Activated CD4-positive, CD25-positive, alpha-beta regulatory T cell treated with anti-CD3 and anti-CD28 coated beads, Interleukin-2, amount 50 U/mL, for 72 hours (primary cell): ENCODE results near the gene TBXA2R.
"Not testable (repeated sequence)": the region's sequence is repeated elsewhere in the genome, so short reads cannot be mapped to it uniquely, and the experiment has no call there.

Experiments
- DNase-seq: peaks from one replicate; pipeline ENCODE4 v3.0.0; 2021

TBXA2R gene

DNA sequence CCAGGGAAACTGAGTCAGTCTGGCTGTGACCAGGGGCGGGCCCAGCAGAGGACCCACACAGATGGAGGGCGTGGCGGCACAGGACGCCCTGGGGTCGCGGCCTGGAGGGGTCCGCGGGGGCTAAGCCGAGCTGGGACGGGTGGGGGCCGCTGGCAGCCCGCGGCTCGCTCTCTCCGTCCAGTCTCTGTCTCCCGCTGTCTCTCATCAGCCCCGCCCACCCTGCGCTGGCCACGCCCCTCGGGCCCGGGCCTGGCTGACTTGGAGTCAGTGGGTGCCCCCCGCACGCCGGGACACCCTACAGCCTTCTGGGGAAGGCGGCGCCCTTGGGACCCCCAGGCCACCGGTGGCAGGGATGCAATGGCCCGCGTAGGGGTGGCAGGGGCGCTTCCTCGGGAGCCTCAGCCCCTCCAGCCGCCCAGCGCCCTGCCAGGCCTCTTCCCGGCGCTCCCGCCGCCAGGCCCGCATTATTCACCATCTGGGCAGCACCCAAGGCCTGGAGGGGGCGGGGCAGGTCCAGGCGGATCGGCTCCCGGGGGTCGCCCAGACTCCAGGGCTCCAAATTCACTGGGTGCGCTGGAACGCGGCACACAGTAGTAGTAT, at the start of gene TBXA2R:
TBXA2R (minus strand) TSS at position 186 of the 600 bp plus-strand sequence. CDS start 6,241 bp downstream, outside the sequence.
- DNase-seq: peak; percentile 64

DNA sequence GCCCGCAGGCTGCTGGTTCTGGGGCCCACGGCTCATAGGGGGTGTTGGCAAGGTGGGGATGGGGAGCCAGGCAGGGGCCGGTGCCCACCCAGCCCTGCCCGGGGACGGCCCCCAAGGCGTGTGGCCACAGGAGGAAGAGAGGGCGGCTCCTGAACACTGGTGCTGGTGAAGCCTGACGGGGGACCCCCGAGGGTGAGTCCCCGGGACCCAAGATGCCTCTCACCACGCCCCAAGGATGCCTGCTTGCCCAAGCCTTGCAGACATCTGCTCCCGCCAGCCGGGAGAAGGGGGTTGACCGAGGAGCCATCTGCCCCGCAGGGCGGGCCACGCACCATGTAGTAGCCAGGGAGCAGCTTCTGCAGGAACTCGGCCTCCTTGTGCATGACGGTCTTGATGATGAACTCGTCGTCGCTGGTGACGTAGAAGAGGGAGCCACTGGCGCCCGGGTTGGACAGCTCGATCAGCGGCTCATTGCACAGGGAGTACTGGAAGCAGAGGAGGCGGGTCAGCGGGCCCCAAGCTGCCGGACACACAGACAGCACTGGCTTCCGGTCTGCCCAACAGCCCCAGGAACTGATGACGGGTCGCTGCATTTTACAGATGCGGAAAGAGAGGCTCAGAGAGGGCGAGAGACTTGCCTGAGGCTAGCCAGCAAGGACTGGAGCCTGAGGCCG, 49.5 kb upstream of the TBXA2R start:
- no peak for DNase-seq

DNA sequence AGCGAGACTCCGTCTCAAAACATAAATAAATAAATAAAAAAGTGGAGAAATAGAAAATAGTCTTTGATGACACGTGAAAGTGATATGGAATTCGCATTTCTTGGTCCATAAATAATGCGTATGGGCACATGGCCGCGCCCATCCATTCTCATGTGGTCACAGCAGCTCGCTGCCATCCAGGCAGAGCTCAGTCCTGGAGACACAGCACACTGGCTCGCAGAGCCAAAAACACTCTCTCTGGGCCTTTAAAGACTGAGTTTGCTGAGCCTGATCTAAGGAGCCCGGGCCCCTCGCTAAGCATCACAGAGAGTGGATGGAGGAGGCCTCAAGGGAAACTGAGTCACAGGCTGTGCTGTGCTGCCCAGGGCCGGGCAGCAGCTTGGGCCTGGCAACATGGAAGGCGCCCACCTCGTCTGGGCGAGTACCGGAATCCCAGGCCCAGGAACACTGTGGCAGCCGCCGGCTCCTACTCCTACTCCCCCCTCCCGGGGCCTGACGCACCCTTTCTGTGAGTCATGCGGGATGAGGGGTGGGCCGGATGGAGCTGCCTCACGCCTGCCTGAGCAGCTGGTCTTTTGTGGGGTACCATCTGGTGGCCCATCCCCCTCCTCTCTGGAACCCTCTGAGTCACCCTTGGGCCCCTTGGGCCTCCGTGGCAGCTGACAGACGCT, 48.9 kb upstream of the TBXA2R start:
- DNase-seq: no peak

DNA sequence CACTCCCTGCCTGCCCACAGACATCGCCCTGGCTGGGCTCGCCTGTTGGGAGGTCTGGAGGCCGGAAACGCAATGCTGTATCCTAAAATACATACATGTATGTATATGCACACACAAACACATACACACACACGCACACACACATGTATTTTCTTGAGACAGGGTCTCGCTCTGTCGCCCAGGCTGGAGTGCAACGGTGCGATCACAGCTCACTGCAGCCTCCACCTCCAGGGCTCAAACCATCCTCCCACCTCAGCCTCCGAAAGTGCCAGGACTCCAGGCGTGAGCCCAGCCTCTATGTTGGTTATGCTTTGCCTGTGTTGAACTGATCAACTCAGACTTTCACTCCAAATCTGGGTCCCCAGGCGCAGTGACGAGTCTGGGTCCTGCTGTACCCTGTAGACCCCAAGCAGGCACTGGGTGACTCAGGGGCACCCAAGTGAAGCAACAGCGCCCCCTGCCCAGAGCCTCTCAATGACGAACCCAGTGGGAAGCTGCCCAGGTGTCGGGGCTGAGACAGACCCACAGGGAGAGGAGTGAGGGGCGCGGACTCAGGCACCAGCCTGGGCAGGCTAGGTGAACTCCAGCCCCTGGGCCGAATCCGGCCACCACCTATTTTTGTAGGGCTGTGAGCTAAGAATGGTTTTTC, 47.3 kb upstream of the TBXA2R start:
- DNase-seq: no peak

DNA sequence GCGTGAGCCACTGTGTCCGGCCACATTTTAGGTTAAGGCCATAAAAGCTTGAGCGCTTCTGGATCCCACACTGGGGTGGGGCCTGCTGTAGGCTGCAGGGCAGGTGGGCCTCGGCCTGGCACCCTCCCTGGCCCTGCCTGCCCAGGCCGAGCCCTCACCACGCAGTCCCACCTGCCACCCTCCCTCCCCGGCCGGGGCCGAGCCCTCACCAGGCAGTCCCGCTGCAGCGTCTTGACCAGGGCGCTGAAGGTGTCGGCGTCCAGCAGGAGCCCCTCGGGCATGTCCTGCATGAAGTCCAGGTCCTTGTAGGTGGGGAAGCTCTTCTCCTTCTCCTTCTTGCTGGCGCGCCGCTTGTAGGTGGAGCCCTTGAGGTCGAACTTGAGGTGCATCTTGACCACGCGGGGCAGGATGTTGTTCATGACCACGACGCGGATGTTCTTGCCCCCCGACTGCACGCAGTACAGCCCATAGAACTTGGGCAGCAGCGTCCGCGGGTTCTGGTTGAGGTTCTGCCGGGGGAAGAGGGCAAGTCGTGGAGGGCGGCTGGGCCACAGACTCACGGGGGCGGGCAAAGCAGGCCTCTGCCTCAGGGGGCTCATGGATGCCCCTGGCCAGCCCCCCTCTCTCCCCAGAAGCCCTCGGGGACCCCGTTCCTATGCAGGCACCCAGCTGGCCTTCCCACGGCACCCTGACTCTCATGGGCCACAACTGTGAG, 46.6 kb upstream of the TBXA2R start:
- DNase-seq: no peak

DNA sequence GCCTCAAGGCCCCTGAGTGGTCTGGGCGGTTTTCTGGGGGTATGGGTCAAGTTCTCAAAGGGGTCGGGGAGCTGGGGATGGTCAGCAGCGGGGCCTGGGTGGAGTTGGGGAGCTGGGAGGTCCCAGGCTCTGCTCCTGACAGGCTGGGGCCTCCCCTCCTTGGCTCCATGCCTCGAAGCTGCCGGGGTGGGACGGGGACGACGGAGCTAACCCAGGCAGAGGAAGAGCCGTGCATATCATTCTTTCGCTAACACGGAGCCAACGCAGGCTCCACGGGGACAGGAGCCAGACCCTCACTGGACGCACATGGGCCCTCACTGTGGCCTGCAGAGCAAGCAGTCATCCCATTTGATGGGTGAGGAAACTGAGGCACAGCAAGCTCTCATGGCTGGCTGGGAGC, 45.7 kb upstream of the TBXA2R start:
- DNase-seq: no peak

DNA sequence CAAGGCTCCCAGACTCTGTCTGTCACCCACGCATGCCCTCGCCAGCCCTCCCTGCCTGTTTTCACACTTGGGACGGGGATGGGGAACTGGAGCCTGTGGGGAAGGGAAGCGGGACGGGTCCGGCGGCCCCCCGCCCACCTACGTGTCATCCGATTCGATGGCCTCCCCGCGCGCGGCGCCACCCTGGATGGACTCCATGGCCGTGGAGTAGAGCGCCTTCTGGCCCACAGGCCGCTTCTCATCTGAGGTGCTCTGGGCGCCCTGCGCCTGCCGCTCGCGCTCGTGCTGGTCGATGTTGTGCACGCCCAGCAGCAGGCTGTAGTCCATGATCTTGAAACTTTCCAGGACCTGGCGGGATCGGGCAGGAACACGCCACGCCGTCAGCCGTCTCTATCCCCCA, 45.0 kb upstream of the TBXA2R start:
- DNase-seq: no peak

DNA sequence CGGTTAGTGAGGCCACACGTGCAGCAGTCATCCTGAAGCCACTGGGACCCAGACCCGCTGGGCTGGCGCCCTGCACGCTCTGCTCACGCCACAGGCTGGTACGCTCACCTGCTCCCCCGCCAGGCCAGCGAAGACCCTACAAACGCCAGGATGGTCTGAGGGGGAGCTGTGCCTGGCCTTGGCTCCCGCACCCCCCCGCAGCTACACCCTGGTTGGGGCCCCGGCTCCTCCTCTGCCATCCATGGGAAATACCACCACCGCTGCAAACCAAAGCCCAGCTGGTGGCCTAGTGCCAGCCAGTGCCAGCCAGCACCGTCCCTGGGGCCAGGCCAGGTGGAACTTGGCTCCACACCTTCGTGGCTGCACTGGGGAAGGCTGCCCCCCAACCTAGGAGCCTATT, 43.2 kb upstream of the TBXA2R start:
- DNase-seq: no peak

DNA sequence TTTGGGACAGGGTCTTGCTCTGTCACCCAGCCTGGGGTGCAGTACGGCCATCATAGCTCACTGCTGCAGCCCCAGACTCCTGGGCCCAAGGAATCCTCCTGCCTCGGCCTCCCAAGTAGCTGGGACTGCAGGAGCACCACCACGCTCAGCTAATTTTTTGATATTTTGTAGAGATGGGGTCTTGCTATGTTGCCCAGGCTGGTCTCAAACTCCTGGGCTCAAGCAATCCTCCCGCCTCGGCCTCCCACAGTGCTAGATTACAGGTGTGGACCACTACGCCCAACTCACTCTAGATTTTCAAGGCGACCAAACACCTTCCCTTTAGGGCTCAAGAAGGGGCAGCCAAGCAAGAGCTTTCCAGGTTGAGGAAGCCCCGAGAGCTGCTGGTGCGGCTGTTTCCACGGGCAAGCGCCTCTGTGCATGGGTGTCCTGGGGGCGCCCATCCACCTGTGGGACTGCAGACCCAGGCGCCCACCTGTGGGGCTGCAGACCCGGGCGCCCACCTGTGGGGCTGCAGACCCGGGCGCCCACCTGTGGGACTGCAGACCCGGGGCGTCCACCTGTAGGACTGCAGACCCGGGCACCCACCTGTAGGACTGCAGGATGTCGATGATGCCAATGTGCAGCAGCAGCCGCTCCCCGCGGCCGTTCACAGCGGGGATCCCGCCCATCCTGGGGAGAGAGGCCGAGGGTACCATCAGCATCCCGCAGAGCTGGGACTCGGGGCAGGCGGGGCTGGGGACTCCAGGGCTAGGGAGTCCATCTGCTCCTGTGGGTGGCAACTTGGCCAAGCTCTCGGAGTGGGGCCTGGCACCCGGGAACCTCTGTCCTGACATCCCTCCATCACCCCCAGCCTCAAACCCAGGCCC, 41.6 kb upstream of the TBXA2R start:
- DNase-seq: no peak

DNA sequence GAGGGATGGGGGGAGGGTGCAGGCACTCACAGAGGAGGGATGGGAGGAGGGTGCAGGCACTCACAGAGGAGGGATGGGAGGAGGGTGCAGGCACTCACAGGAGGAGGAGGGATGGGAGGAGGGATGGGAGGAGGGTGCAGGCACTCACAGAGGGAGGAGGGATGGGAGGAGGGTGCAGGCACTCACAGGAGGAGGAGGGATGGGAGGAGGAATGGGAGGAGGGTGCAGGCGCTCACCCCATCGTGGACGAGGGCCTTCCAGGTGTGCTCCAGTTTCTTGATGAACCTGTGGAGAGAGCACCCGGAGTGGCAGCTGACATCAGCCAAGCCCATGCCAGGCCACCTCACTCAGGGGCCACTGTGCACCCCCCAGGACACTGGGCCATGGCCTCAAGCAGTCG, 40.4 kb upstream of the TBXA2R start:
- not testable (repeated sequence) for DNase-seq

DNA sequence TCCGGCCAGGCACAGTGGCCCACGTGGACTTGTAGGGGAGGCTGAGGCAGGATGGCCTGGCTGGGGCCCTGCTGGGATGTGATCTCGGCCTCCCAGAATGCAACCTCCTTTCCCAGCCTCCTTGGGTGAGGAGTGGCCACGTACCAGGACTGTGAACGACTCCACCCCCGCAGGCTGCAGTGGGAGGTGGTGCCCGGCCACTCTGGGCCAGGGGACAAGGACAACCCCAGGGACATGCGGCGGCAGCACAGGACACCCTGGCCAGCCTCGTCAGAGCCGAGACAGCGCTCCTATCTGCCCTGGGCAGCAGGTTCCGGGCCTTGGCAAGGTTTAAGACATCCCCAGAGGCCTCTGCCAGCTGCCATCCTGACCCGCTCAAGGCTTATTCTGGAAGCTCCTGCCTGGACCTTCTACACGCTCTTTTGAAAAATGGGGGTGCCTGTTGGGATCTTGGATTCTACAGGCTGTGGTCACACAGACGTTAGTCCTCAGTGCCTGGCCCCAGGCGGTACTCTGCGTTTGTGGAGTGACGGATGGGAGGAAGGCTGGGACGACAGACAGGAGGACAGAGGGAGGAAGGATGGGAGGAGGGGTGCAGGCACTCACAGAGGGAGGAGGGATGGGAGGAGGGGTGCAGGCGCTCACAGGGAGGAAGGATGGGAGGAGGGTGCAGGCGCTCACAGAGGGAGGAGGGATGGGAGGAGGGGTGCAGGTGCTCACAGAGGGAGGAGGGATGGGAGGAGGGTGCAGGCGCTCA, 39.8 kb upstream of the TBXA2R start:
- no peak for DNase-seq

DNA sequence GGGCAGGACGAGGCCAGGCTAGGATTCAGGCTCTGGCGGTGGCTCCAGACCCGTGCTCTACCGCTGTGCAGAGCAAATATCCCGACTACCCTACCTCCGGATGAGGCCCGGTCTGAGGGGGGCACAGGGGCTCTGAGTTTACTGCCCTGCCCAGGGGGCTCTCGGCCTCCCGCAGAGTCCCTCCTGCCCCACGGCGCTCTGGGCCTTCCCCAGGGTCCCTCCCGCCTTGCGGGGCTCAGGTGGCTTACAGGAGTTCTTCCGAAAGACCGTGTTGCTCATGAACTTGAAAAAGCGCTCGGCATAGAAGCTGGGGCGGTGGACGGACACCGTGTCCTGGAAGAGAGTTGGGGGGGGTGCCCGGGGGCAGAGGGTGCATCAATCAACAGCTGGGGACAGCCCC, 39.1 kb upstream of the TBXA2R start:
- no peak for DNase-seq

DNA sequence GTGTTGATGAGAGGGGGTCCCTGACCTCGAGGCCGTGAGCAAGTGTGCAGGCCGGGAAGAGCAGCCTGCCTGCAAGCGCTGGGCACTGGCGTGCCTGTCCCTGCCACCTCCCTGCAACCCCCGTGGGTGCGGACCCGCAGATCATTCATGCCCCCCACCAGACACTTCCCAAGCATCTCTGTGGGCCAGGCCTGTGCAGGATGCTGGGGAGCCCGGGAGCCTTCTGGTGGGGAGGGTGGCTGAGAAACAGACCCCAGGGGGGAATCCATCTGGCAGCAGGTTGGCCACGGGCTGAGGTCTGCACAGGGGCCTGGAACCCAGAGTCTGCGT, 38.4 kb upstream of the TBXA2R start:
- DNase-seq: no peak

DNA sequence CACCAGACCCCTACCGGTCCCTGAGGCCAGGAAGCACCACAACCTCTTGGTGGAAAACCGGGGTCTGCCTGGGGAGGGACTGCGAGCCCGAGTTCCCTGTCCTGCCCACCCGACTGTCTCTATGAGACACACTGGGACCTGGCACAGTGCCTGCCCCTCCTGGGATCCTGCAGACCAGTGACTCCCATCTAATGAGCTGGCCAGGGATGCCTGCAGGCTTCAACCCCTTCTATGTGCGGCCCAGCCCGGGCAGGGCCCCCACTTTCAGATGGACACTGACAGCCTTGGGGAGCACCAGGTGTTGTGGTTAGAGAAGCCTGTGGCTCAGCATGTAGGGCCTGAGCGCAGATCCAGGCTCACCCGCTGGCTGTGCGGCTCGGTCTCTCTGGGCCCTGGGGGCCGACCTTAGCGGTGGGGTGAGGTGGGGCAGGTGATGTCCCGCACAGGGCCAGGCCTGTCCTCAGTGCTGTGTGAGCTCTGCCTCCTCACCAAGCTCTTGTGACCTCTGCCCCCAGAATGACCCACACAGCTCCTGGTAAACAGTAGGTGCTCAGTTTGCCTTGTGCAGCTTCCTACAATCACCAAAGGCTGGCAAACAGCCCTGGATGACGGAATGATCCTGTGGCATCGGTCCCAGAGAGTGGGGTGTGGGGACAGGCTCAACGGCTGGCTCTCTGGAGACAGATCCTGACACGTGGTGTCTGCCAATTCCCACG, 37.8 kb upstream of the TBXA2R start:
- no peak for DNase-seq

DNA sequence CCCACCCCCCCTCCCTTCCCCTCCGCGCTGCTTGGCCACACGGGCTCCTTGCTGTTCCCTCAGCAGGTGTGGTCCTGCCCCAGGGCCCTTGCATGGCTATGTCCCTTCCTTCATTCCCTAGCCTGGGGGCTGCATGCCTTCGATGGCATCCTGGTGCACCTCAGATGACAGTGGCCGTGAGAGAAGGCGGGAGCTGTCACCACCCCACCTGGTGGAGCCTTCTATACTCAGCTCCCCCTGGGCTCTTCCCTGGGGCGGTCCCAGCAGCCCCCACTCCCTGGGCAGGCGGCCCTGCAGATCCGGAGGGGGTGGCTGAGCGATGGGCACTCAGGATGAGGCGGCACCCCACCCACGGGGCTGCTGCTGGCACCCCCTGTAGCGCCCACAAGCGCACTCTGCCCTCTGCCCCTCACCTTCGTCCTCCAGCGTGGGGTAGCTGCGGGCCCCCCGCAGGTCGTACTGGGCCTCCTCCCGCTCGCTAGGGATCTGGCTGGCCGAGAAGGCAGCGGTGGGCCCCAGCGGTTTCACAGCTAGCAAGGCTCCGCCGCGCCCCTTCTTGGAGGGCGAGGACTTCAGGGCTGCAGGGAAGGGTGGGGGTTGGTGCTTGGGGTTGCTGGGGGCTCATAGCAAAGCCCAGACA, 37.1 kb upstream of the TBXA2R start:
- DNase-seq: no peak

DNA sequence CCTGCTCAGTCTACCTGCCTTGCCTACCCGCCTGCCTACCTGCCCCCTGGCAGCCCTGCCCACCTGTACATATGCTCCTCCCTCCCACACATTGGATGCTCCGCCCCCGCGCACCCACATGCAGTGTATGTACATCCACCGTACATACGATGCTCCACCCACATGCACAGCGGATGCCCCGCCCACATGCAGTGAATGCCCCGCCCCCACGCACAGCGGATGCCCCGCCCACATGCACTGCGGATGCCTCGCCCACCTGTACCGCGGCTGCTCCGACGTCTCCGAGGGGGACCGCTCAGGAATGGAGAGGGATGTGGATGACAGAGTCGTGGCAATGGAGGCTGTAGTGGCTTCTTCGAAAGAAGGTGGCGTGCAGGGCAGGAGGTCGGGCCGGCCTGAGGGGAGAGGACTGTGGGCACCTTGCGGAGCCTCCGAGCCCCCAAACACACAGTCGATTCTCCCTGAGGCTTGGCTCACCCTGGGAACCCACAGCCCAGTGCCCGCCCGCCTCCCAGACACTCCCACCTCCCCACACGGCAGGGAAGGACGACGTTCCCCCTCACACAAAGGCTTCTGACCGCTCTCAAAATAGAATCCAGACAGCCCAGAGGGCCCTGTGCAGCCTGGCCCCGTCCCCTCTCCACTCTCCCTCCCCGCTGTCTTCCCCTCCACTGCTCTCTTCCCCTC, 36.5 kb upstream of the TBXA2R start:
- DNase-seq: peak; percentile 57

DNA sequence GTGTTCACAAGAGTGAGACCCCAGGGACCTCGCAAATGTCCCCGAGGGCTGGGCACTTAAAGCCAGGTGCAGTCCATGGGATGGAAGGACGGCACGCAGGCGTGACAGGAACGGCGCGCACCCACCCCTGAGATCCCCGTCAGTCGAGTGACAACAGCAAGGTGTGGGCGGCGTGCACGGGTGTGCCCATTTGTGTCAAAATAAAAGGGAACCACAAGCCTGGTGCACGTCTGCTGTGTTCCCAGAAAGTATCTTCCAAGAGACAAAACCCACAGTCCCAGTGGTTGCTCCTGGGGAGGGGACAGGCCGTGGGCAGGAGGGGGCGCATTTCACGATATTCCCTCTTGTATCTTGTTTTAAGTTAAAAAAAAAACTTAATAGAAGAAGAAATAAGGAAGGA, 35.6 kb upstream of the TBXA2R start:
- DNase-seq: no peak

DNA sequence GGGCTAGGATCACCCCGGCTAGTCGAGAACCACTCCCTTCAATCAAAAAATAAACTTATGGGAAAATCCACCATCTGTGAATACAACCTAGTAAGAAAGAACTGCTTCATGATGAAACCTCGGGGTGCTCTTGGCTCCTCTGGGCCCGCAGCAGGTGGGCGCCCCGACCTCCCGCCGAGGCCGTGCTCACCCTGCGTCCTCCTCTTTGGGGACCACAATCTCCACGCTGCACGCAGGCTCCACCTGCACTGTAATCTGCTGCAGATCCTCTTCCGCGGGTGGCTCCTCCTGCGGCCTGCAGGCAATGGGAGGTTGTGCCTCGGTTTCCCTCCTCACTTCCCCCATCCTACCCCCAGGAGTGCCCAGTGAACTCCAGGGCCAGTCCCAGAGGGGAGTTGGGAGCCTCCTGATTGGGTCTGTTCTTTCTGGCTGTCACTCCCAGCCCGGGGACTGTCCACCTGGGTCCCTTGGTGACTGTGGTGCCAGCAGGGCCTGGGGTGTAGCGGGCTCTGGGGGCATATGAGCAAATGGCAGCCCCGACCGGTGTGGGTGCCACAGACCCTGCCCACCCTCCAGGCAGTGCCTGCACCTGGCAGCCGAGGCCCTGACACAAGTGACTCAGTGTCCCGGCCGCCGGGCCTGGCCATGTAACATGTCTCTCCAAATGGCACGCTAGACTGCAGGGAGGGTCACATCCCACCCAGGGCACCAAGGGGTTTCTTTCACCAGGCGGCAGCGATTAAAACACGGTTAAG, 35.0 kb upstream of the TBXA2R start:
- DNase-seq: no peak

DNA sequence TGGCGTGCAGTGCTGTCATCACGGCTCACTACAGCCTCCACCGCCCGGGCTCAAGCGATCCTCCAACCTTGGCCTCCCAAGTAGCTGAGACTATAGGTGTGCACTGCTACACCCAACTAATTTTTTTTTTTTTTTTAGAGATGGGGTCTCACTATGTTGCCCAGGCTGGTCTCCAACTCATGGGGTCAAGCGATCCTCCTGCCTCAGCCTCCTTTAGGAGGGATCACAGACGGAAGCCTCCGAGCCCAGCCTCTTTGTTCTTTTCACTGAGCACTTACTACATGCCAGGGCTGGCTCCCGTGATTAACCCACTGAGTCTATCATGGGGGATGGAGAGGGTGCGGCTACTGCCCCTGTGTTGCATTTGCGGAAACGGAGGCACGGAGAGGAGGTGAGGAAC, 32.8 kb upstream of the TBXA2R start:
- no peak for DNase-seq
